ENCODE measurements around the gene NFE2L3.
"Not testable (repeated sequence)": the region's sequence is repeated elsewhere in the genome, so short reads cannot be mapped to it uniquely, and the experiment has no call there.

Gene NFE2L3, protein sequence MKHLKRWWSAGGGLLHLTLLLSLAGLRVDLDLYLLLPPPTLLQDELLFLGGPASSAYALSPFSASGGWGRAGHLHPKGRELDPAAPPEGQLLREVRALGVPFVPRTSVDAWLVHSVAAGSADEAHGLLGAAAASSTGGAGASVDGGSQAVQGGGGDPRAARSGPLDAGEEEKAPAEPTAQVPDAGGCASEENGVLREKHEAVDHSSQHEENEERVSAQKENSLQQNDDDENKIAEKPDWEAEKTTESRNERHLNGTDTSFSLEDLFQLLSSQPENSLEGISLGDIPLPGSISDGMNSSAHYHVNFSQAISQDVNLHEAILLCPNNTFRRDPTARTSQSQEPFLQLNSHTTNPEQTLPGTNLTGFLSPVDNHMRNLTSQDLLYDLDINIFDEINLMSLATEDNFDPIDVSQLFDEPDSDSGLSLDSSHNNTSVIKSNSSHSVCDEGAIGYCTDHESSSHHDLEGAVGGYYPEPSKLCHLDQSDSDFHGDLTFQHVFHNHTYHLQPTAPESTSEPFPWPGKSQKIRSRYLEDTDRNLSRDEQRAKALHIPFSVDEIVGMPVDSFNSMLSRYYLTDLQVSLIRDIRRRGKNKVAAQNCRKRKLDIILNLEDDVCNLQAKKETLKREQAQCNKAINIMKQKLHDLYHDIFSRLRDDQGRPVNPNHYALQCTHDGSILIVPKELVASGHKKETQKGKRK

DNA sequence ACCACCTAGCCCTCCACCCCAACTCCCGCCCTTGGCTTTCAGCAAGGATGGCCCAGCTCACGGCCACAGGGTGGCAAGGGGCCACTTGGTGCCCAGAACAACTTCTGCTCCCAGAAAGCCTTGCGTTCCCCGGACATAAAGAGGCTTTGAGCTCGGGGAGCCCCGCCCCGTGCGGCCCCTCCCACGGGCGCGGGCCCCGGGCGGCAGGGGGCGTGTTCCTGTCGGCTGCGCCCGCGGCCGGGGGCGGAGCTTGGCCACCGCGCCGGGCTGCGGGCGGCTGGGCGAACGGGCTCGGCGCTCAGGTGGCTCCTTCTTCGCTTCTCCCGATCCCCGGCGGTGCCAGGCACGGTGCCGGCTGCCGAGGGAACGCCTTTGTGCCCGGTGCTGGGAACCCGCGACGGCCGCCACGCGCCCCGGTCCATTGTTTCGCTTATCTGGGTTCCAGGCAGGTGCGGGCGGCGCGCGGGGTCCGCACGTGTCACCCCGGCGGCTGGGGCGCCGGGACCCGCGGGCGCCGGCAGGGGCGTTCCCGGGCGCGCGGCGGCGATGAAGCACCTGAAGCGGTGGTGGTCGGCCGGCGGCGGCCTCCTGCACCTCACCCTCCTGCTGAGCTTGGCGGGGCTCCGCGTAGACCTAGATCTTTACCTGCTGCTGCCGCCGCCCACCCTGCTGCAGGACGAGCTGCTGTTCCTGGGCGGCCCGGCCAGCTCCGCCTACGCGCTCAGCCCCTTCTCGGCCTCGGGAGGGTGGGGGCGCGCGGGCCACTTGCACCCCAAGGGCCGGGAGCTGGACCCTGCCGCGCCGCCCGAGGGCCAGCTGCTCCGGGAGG, at the start of gene NFE2L3:
Gene NFE2L3 (plus strand): TSS at position 246 of the 829 bp plus-strand sequence. CDS start 301 bp downstream, at position 547.
- DNase-seq (ENCODE audit: low spot score): peak; percentile 86

DNA sequence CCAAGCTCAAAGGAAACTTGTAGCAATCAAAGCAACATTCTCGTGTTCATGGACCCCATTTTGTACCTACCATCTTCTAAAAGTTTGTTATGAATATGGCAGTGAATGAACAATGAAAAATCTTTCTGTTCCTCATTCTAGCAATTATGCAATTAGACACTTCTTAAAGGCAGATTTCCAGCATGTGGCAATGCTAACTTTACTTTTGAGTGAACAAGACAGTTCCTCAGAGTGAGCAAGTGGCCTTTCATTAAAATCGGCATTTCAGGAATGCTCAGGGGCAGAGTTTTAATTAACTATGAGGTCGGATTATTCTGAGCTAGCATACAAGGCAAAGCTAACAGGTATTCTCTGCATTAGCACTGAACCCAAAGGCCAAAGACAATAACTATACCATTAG, 48.4 kb upstream of the NFE2L3 start:
- no peak for DNase-seq (ENCODE audit: low spot score)

DNA sequence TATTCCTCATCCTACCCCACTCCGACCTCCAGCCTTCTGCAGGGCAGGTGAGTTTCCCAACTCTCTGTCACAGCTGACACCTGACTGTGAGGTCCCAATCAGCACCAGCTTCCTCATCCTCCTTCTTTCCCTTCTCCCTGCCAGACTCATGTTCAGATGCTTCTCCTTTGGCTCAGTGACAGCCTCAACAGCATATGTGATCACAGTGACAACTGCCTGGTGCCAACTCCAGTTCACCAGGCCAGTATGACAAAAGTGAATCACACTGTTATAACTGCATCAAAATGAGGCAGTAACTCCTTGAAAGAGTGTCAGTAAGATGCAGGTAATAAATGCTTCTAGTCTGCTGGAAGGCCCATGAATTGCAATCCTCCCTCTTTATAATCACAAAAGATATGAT, 46.8 kb upstream of the NFE2L3 start:
- no peak for DNase-seq (ENCODE audit: low spot score)

DNA sequence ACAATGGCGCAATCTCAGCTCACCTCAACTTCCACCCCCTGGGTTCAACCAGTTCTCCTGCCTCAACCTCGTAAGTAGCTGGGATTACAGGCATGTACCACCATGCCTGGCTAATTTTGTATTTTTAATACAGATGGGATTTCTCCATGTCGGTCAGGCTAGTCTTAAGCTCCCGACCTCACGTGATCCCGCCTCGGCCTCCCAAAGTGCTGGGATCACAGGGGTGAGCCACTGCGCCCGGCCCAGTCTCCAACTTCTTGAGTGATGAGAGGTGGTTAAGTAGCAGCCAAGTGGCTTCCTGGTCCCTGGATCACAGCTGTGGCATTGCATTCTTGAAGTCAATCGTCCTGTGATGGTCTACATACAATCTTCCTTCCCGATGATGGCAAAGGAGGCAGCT, 46.1 kb upstream of the NFE2L3 start:
- DNase-seq (ENCODE audit: low spot score): no peak

DNA sequence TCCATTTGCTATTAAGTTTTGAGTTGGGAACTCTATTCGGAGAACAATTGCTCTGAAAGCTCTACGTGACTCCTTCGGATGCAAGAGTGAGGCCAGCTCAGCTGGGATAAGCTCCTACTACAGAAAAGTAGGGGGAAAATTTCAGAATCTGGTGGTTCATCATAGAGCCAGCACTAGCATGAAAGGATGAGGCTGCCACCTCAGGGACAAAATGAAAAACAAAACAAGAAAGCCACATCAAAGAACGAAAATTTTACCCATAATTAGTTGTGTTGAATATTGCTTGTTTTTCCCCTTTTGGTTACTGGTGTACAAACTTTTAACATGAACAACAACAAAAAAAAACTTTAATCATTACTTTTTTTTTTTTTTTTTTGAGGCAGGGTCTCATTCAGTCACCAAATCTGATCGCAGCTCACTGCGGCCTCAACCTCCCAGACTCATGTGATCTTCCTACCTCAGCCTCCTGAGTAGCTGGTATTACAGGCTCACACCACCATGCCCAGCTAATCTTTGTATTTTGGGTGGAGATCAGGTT, 39.7 kb upstream of the NFE2L3 start:
- no peak for DNase-seq (ENCODE audit: low spot score)

DNA sequence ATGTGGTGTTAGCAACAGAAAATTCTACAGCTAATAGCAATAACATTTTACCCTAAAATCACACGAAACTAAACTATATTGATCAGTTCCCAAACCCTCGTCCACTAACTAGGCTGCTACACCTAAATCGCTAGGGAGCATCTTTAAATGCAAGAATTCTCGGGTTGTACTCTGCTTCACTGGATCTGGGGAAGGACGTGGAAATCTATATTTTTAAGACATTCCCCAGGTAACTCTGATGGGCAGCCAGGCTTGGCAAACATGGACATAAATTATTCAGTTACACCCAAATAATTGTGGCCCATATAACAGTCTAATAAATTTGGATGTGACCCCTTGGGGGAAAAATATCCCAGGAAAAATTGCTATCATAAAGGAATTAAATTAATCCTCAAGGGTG, 36.3 kb upstream of the NFE2L3 start:
- no peak for DNase-seq (ENCODE audit: low spot score)

DNA sequence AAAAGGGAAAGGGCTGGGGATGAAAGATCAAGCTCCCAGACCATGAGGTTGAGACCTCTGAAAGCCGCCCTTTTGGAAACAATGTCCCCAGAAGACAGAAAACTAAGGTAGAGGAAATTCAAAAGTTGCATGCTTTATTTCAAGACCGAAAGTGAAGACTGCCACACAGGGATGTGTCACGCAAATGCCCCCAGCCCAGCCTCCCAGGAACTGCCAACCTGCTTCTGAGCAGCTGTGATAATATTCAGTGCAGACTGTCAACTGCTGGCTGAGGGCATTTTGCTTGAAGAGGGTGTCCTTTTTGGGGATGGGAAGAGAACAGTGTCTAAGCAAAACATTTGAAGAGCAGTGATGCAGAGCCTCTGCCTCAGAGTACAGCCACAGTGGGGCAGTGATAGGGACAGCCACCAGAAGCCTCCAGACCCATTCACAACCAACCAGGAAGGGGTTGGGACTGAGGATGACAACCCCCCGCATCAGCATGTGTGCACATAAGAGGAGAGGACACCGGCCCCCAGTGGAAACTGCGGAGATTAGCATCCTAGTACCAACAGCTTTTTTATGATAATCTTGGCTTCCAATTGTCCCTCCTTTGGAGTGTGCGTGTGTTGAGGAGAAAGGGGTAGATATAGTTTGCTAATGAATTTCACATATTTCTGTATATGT, 34.7 kb upstream of the NFE2L3 start:
- no peak for DNase-seq (ENCODE audit: low spot score)

DNA sequence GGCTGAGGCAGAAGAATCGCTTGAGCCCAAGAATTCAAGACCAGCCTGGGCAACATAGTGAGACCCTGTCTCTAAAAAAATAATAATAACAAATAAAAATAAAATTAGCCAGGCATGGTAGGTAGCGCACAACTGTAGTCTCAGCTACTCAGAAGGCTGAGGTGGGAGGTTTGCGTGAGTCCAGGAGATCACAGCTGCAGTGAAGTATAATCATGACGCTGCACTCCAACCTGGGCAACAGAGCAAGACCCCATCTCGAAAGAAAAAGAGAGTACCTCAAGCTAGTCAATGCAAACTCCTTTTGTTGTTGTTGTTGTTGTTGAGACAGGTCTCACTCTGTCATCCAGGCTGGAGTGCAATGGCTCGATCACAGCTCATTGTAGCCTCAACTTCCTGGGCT, 34.0 kb upstream of the NFE2L3 start:
- DNase-seq (ENCODE audit: low spot score): no peak

DNA sequence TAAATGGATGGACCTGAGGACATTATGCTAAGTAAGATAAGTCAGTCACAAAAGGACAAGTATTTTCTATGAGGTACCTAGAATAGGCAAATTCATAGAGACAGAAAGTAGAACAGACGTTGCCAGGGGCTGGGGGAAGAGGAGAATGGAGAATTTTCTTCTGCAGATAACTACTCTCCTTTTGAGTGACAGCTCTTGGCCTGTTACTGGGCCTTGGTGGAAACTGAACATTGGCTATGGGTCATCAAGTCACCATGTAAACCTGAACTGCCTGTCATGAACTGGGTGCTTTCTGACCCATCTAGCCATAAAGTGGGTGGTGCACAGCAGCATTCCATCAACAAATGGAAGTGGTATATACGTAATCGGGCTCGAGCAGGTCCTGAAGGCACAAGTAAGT, 29.3 kb upstream of the NFE2L3 start:
- DNase-seq (ENCODE audit: low spot score): no peak

DNA sequence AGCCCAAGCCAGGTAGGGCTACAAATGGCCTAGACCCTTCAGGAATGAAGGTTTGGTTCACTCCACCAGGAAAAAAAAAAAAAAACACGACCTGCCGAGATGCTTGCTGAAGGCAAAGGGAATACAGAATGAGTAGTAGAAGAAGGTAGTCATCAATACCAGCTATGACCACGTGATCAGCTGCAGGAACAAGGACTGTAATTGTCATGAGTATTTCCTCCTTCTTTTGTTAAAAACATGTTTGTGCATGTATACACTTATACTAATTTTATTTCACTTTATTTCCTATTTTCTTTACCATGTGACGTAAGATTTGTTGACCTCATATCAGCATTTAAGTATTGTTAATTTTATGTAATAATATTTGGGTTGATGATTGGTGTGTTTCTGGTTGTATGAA, 27.2 kb upstream of the NFE2L3 start:
- DNase-seq (ENCODE audit: low spot score): not testable (repeated sequence)

DNA sequence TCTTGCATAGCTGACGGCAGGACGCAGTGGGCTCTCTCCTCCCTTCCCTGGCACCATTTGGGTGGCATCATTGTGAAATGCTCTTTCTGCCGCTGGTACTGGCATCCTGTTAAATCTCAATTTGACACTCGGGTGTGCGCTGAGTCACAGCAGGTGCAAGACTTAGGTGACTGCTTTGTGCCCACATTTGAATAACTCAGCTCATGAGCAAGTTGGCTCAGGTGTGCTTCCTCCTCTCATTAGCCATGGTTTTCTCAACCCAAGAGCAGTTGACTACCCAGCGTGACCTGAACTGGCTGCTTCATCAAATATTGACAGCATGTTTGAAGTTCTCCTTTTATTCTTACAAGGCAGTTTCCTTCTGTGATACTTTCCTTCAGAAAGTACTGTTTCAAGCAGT, 24.6 kb upstream of the NFE2L3 start:
- DNase-seq (ENCODE audit: low spot score): no peak

DNA sequence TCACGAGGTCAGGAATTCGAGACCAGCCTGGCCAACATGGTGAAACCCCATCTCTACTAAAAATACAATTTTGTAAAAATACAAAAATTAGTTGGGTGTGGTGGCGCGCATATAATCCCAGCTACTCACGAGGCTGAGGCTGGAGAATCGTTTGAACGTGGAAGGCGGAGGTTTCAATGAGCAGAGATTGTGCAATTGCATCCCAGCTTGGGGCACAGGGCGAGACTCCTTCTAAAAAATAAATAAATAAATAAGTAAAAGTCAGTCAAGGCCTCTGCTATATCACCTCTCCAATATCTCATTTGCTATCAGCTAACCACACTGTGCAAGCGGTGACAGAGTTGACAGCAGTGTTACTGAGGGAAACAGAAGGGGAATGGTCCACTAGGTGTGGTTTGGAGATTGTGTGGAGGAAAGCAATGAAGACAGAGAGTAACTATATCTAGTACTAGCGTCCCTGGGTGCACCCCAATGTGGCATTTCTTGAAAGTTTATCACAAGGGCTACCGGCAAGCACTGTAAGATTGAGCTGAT, 20.9 kb upstream of the NFE2L3 start:
- no peak for DNase-seq (ENCODE audit: low spot score)

DNA sequence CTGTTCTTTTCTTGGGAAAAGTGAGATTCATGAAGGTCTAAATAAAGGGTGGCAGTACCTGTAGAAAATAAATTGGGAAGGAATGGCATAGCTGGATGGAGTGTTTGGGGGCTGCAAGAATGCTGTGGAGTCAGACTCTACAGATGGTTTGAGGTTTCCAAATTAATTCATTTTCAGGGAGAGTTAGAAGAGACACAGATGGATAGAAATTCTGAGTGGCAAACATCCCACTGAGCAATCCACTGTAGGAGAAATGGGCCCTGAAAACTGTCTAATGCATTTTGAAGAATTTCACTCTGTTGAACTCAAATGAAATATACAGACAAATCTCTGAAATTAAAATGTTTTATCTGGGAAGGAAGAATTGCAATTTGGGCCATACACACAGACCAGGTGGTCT, 16.9 kb upstream of the NFE2L3 start:
- no peak for DNase-seq (ENCODE audit: low spot score)

DNA sequence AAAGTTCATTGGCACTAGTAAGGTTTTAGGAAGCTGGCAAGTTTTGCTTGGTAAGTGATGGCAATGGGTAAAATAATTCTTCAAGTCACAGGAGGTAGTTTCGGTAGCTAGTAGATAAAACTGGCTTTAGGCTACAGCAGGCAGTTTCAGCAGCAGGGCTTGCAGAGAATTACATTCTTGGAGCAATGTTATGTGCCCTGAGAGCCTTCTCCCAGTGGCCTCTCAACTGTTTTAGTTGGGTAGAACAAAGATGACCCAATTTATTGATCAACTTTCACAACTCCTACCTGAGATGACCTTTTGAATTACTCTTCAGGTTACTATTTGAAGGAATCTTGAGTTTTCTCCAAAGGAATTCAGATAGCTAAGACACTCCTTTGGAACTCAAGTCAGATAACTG, 16.4 kb upstream of the NFE2L3 start:
- DNase-seq (ENCODE audit: low spot score): no peak

DNA sequence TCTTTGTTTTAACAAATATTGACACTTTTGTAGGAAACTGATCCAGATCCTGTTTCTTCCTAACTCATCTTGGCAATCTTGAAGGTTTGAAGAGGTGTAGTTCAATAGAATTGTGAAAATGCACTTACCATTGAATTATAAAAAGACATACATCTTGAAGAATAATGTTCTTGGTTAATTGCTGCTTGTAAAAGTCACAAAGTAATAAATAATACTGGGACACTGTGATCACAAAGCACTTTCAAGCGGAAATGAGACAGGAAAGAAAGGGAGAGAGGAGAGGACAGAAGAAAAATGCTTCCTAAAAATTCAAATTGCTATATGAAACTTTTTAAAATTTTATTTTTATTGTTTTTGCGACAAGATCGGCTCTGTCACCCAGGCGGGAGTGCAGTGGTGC, 15.2 kb upstream of the NFE2L3 start:
- DNase-seq (ENCODE audit: low spot score): no peak

DNA sequence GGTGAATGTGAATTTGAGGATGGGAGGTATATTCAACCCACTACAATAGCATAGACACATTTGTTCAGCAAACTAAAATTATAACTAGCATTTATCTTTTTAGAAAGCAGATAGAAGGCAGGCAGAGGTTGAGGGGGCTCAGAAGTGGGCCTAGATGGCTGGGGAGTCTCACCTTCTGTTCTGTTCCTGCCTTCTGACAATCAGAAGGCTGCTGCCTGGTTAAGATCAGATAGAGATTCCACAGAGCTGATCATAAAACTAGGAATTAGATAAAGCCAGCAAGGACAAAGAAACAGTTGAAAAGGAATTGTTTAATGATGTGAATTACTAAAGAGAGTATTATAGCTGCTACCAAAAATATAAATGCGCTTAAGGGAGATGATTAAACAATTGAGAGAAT, 11.6 kb upstream of the NFE2L3 start:
- DNase-seq (ENCODE audit: low spot score): no peak

DNA sequence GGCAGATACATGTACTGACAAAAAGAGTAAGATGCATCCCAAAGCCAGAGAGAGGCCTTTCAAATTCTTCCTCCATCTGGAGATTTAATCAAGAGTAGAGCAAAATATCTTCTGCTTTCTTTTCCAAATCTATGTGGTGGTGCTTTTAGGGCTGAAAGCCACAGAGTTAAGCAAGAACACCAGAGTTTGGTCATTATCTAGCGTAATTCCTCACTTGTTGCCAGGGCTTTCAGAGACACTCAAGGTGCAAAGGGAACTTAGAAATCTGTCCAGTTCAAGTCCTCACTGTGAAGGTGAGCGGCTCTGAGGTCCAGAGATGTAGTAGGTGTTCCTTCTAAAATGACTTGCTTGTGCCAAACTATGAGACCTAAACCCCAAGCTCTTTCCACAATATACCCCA, 10.9 kb upstream of the NFE2L3 start:
- no peak for DNase-seq (ENCODE audit: low spot score)

DNA sequence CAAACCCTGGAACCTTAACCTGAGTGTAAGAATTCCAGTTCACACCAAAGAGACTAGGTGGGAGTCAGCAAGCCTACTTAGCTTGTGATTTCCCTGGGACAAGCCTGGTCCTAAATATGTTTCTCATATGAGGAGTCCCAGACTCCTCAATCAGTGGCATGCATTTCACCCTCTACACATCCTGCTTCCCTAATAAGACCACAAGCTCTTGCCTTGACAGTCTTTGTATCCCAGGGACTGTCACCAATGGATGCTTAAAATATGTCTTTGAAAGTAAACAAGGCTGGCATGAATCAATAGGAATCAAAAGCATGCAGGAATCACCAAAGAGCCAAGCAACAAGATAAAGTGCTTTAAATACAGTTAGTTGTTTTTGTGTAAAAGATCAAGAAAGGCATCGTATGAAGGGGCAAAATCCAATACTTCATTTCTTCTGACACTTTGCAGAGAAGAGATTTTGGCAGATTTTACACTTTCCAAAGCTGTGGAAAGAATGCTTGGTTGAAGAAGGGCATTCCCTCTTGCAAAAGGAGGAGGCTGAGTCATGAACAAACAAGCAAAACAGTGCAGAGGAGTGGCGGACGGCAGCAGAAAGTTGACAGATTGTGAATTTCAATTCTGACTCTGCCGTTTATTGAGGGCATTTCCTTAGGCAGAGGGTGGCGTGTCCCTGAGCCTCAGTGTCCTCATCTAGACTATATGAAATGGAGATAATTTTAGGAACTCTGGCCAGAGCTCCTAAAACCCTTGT, 8.5 kb upstream of the NFE2L3 start:
- DNase-seq (ENCODE audit: low spot score): no peak

DNA sequence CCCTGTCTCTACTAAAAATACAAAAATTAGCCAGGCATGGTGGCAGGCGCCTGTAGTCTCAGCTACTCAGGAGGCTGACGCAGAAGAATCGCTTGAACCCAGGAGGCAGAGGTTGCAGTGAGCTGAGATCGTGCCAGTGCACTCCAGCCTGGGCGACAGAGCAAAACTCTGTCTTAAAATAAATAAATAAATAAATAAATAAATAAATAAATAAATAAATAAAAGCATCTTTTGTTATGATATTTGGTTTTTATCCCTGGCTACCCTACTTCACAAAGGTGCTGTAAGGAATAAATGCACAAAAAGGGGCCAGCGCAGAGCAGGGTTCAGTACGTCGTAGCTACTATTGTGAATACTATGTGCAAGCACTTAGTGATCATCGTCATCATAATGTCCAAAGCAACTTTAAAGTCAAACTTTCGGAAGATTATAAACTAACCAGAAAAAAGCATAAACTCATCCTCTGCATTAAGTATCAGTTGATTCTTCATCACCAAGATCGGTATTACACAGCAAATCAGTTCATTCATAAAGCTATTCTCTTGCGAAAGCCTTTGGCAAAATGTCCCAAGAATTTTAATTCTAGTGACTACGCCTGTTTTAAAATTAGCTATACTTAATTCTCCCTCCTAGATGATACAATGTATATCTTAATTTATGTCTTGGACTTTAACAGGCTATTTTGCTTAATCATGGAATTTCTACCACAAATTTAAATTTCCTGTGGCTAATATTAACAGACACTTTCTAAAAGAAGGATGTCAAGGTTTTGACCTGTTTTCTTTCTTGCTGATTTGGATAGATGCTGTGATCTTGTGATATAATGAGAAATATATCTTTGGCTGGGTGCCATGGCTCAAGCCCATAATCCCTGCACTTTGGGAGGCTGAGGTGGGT, 7.6 kb upstream of the NFE2L3 start:
- DNase-seq (ENCODE audit: low spot score): no peak

DNA sequence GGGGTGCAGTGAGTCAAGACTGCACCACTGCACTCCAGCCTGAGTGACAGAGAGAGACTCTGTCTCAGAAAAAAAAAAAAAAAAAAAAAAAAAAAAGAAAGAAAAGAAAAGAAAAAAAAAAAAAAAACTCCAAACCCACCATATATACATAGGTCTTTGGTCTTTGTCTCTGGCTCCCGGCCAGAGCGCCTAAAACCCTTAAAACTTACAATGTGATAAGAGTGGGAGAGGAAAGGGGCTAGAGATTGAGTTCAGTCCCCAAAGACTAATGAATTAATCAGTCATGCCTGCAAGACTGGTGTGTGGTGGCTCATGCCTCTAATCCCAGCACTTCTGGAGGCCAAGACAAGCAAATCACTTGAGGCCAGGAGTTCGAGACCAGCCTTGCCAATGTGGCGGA, 6.8 kb upstream of the NFE2L3 start:
- no peak for DNase-seq (ENCODE audit: low spot score)

Data from activated CD4-positive, alpha-beta T cell treated with anti-CD3 and anti-CD28 coated beads, Interleukin-2, Interleukin-4, amounts not matched to agents 100 ng/mL and 50 ng/mL, durations not matched to agents 16 hours and 8 hours (primary cell).